ENCODE measurements around the gene ATP5F1B.
A peak's percentile ranks its signal among the peaks of the same experiment; 100 is the strongest.

GRCh38 chr12:56590237-56590830 lies 55.5 kb downstream of the ATP5F1B start:
- TF ChIP-seq CTCF (IDR thresholded peaks at IDR 0.05; ENCODE audit: control extremely low read depth in 1 of 3, insufficient read depth in 1 of 3, low read depth in 1 of 3, low read length in 3 of 3) (peak; percentile 45 to 78 (median 75)), RFX5 (IDR thresholded peaks at IDR 0.05; ENCODE audit: borderline replicate concordance, low read depth, low read length) (no peak), POLR2A (IDR thresholded peaks at IDR 0.05; ENCODE audit: control extremely low read depth in 1 of 2, low read depth in 2 of 2, low read length in 2 of 2) (no peak), BRCA1 (IDR thresholded peaks at IDR 0.05; ENCODE audit: low read depth, low read length) (no peak), TAF1 (IDR thresholded peaks at IDR 0.05; ENCODE audit: low read depth, low read length) (no peak), EZH2 (IDR thresholded peaks at IDR 0.05; ENCODE audit: low read depth, low read length, severe bottlenecking) (no peak), MAFK (IDR thresholded peaks at IDR 0.05; ENCODE audit: low read depth, low read length) (no peak), HDAC6 (IDR thresholded peaks at IDR 0.05; ENCODE audit: low read depth, low read length) (no peak)
